MM.1S (cell line): ENCODE measurements around the gene RDH16.

Source experiments
- EZH2 ChIP-seq: fragments of 300-600 bp; sonication (generic); optimal IDR thresholded peaks from 2 replicates; pipeline ENCODE3; 2017; ENCODE audit warnings: low read depth, mild to moderate bottlenecking, antibody characterized with exemption, low read length, mixed read lengths
- TF ChIP-seq, protein P1 (sequence below): fragments of 300-600 bp; sonication (generic); IDR thresholded peaks from 2 replicates; pipeline ENCODE4 v1.5.1; 2016; ENCODE audit warnings: antibody characterized with exemption, low read length, mixed read lengths

DNA sequence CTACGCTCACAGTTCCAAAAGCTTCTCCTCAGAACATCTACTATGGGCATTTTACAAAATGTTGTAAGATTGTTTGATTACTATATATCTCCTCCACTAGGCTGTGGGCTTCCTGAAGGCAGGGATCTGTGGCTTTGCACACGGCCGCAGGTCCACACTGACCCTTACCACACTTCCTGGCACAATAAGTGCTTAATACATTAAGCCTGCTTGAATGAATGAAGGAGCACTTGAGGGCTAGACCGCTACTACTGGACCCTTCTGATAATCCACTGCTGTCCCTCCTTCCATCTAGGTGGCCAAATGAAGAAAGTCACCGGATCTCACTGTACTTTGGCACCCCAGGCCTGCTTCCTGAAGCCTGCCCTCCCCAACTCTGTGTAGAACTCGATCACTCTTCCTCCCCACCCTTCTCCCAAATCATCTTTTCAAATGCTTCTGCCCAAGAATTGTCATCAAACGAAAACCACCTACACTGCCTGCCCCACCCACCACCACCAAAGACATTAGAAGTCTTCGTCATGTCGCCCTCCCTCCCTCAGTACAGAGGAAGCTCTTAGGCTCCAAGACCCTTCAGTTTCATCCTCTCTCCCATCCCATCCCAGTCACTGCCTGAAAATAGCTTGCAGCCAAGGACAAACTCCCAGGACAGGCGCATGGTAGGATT, 49.5 kb upstream of the RDH16 start:
- TF ChIP-seq, protein P1, sequence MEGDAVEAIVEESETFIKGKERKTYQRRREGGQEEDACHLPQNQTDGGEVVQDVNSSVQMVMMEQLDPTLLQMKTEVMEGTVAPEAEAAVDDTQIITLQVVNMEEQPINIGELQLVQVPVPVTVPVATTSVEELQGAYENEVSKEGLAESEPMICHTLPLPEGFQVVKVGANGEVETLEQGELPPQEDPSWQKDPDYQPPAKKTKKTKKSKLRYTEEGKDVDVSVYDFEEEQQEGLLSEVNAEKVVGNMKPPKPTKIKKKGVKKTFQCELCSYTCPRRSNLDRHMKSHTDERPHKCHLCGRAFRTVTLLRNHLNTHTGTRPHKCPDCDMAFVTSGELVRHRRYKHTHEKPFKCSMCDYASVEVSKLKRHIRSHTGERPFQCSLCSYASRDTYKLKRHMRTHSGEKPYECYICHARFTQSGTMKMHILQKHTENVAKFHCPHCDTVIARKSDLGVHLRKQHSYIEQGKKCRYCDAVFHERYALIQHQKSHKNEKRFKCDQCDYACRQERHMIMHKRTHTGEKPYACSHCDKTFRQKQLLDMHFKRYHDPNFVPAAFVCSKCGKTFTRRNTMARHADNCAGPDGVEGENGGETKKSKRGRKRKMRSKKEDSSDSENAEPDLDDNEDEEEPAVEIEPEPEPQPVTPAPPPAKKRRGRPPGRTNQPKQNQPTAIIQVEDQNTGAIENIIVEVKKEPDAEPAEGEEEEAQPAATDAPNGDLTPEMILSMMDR: no peak; the same call in 1 of the 2 replicates
- no peak for TF ChIP-seq EZH2
